Measurements from ENCODE around the gene KLK1. TPM values are rescaled to one million over a fixed set of nuclear protein-coding genes. Genes with fewer than 3 reads are reported as not detected.
A peak's percentile ranks its signal among the peaks of the same experiment; 100 is the strongest.

KLK1 gene
- polyA plus RNA-seq, 1 of the 3 experiments (the other 2 are of a cell fraction): not detected

DNA sequence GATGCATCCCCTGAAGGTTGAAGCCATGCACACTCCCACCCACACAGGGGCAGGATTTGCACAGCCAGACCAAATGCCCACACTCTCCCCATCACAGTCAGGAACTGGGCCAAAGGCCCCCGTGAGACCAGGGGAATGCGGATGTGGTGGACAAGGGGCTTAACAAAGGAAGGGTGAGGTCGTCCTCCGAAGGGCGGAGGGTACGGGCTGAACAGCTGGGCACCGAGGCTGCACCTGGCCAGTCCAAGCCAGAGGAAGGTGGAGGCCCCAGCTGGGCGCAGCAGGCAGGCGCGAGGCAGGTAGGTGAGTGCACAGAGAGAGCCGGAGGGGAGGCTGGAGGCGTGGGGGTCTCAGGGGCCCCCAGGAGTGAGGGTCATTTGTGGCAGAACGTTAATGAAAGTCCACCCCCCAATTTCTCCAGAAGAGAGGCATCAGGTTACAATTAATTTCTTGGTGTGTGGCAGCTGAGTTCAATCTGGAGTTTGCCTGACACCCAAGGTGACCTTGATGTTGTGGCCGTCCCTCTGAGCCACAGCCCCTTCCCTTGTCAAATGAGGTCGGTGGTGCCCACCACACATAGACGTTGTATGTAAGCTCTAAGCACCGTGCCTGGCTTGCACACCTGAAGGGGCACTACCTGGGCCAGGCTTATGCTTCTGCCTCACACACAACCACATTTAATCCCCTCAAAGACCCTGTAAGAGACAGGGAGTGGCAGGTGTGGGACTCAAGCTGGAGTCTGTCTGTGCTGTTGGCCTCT, 6.9 kb upstream of the KLK1 start:
- Histone ChIP-seq H3K4me1 (ENCODE audit: control insufficient read depth in 1 of 2, insufficient read depth in 2 of 2, low read depth in 1 of 2, low read length in 1 of 2) (peaks cover 0 to 3% of the 10 kb centered on the region in 2 experiments; a peak in 1 of 4 replicates), H3K27me3 (ENCODE audit: insufficient read depth) (peaks cover 7% of the 10 kb centered on the region; the same call in 1 of the 2 replicates), H3K9ac (no peak overlapping the region), H3K9me2 (no peaks in the 10 kb centered on the region), H3K36me3 (replicated peaks in 1 of 2; ENCODE audit: control insufficient read depth in 1 of 2, insufficient read depth in 2 of 2, low read length in 1 of 2) (no peaks in the 10 kb centered on the region), H3K27ac (ENCODE audit: low read depth in 2 of 2, low read length in 1 of 2) (no peak overlapping the region), H3K4me3 (ENCODE audit: low read depth in 2 of 2, low read length in 1 of 2) (no peak overlapping the region), H3F3A (replicated peaks; ENCODE audit: insufficient read depth) (no peaks in the 10 kb centered on the region), H3K9me3 (no peaks in the 10 kb centered on the region), H4K20me1 (ENCODE audit: insufficient read depth) (no peaks in the 10 kb centered on the region), H3K4me2 (no peak overlapping the region), H2AFZ (ENCODE audit: low read depth) (no peak overlapping the region), H3K79me2 (ENCODE audit: insufficient read depth) (no peaks in the 10 kb centered on the region)
- peak; percentile 57 for DNase-seq
- WGBS (ENCODE audit: low lambda C conversion rate): 51% methylated on average over 16 of the region's 17 CpGs
- CTCF ChIA-PET: no interaction called here
- TF ChIP-seq NRF1 (IDR thresholded peaks at IDR 0.05; ENCODE audit: low read depth, low read length) (no peak), TCF12 (IDR thresholded peaks at IDR 0.05) (no peak), GABPA (IDR thresholded peaks at IDR 0.05; ENCODE audit: low read depth) (no peak), YY1 (IDR thresholded peaks at IDR 0.05; ENCODE audit: low read depth) (no peak), TAF1 (IDR thresholded peaks at IDR 0.05; ENCODE audit: borderline replicate concordance, low read depth, low read length) (no peak)
- TF ChIP-seq, protein P1, sequence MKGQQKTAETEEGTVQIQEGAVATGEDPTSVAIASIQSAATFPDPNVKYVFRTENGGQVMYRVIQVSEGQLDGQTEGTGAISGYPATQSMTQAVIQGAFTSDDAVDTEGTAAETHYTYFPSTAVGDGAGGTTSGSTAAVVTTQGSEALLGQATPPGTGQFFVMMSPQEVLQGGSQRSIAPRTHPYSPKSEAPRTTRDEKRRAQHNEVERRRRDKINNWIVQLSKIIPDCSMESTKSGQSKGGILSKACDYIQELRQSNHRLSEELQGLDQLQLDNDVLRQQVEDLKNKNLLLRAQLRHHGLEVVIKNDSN (IDR thresholded peaks at IDR 0.05; ENCODE audit: borderline replicate concordance, low read depth): no peak
- TF ChIP-seq, protein P2, sequence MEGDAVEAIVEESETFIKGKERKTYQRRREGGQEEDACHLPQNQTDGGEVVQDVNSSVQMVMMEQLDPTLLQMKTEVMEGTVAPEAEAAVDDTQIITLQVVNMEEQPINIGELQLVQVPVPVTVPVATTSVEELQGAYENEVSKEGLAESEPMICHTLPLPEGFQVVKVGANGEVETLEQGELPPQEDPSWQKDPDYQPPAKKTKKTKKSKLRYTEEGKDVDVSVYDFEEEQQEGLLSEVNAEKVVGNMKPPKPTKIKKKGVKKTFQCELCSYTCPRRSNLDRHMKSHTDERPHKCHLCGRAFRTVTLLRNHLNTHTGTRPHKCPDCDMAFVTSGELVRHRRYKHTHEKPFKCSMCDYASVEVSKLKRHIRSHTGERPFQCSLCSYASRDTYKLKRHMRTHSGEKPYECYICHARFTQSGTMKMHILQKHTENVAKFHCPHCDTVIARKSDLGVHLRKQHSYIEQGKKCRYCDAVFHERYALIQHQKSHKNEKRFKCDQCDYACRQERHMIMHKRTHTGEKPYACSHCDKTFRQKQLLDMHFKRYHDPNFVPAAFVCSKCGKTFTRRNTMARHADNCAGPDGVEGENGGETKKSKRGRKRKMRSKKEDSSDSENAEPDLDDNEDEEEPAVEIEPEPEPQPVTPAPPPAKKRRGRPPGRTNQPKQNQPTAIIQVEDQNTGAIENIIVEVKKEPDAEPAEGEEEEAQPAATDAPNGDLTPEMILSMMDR (IDR thresholded peaks at IDR 0.05): no peak
- TF ChIP-seq, protein P3, sequence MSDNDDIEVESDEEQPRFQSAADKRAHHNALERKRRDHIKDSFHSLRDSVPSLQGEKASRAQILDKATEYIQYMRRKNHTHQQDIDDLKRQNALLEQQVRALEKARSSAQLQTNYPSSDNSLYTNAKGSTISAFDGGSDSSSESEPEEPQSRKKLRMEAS (IDR thresholded peaks at IDR 0.05; ENCODE audit: low read depth): no peak
- POLR2A ChIA-PET: no interaction called here

DNA sequence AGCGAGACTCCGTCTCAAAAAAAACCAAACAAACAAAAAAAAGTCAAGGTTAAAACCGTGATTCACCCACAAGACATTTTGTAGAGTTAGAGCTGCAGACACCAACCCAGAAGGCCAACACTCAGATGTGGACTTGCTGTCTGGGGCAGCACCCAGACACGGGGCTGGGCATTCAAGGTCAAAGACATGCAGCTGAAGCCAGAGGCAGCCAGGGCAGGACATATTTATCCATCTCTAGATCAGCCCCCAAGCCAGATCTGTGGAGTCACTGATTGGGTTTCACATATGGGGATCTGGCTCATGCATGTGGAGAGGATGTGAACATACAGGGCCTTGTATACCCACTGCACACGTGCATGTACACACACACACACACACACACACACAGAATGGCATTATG, 6.2 kb upstream of the KLK1 start:
- Histone ChIP-seq H3K79me2 (ENCODE audit: insufficient read depth) (no peaks in the 10 kb centered on the region), H3K4me3 (ENCODE audit: low read depth in 2 of 2, low read length in 1 of 2) (no peak overlapping the region), H3K36me3 (replicated peaks in 1 of 2; ENCODE audit: control insufficient read depth in 1 of 2, insufficient read depth in 2 of 2, low read length in 1 of 2) (no peaks in the 10 kb centered on the region), H3K27me3 (ENCODE audit: insufficient read depth) (peaks cover under 1% of the 10 kb centered on the region; the same call in 1 of the 2 replicates), H3K9ac (no peak overlapping the region), H3K27ac (ENCODE audit: low read depth in 2 of 2, low read length in 1 of 2) (no peak overlapping the region), H3K9me2 (no peaks in the 10 kb centered on the region), H2AFZ (ENCODE audit: low read depth) (no peak overlapping the region), H4K20me1 (ENCODE audit: insufficient read depth) (no peaks in the 10 kb centered on the region), H3K4me1 (ENCODE audit: control insufficient read depth in 1 of 2, insufficient read depth in 2 of 2, low read depth in 1 of 2, low read length in 1 of 2) (no peaks in the 10 kb centered on the region), H3K4me2 (no peak overlapping the region), H3K9me3 (no peaks in the 10 kb centered on the region), H3F3A (replicated peaks; ENCODE audit: insufficient read depth) (no peaks in the 10 kb centered on the region)
- ChIA-PET CTCF (no interaction called here), POLR2A (no interaction called here)
- no peak for TF ChIP-seq EZH2phosphoT487 (IDR thresholded peaks at IDR 0.05; ENCODE audit: borderline replicate concordance, low read depth)
- TF ChIP-seq TCF12 (IDR thresholded peaks at IDR 0.05): no peak
- no peak for TF ChIP-seq TAF1 (IDR thresholded peaks at IDR 0.05; ENCODE audit: borderline replicate concordance, low read depth, low read length)
- TF ChIP-seq RXRA (IDR thresholded peaks at IDR 0.05; ENCODE audit: borderline replicate concordance, low read depth): no peak
- no peak for TF ChIP-seq GABPA (IDR thresholded peaks at IDR 0.05; ENCODE audit: low read depth)
- TF ChIP-seq MEF2A (IDR thresholded peaks at IDR 0.05; ENCODE audit: borderline replicate concordance, low read depth): no peak
- TF ChIP-seq, protein P4, sequence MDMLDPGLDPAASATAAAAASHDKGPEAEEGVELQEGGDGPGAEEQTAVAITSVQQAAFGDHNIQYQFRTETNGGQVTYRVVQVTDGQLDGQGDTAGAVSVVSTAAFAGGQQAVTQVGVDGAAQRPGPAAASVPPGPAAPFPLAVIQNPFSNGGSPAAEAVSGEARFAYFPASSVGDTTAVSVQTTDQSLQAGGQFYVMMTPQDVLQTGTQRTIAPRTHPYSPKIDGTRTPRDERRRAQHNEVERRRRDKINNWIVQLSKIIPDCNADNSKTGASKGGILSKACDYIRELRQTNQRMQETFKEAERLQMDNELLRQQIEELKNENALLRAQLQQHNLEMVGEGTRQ (IDR thresholded peaks at IDR 0.05; ENCODE audit: borderline replicate concordance, low read depth, low read length): no peak
- no peak; the same call in 1 of the 2 replicates for TF ChIP-seq MXI1 (IDR thresholded peaks at IDR 0.05; ENCODE audit: low read depth, low read length)
- no peak for TF ChIP-seq CHD2 (IDR thresholded peaks at IDR 0.05; ENCODE audit: low read length, partially characterized antibody)
- TF ChIP-seq SMC3 (IDR thresholded peaks at IDR 0.05; ENCODE audit: low read depth, low read length): no peak
- WGBS (ENCODE audit: low lambda C conversion rate): 48% methylated on average over 4 of the region's 5 CpGs
- peak; percentile 70 for DNase-seq
